PC-9 (cell line): ENCODE measurements around the gene GATAD2A. TPM values are rescaled to one million over a fixed set of nuclear protein-coding genes. Genes with fewer than 3 reads are reported as not detected.

Experiments used
- BruUV-seq: library from RNA; stranded (reverse); fragments of 400-500 nt; replicated peaks from 2 replicates; lab custom pipeline; 2021; lab: Mats Ljungman, UMichigan
- CTCF ChIA-PET: fragments of 300-600 bp; sonication (Branson Sonifier 250); formaldehyde crosslinking; loops from one replicate; lab custom pipeline; 2022; ENCODE audit warnings: antibody characterized with exemption; lab: Charles Lee
- POLR2A ChIA-PET: fragments of 300-600 bp; sonication (Branson Sonifier 250); formaldehyde crosslinking; loops from one replicate; lab custom pipeline; 2022; ENCODE audit warnings: antibody characterized with exemption; ENCODE audit not compliant: unreplicated experiment; lab: Charles Lee
- DNase-seq, 2 experiments: peaks; one replicate each; pipeline versions ENCODE4 v3.0.0 to v3.0.0-alpha.2; 2015 to 2022; ENCODE audit warnings: mixed read lengths in 1 of 2
- H2AFZ ChIP-seq: fragments of 200-600 bp; sonication (generic); 2 replicates; pipeline ENCODE4 v1.8.1; 2017; ENCODE audit warnings: antibody characterized with exemption
- H3F3A ChIP-seq: fragments of 200-600 bp; sonication (generic); 2 replicates; pipeline ENCODE4 v1.8.1; 2017; ENCODE audit warnings: antibody characterized with exemption, mild to moderate bottlenecking, low read depth; ENCODE audit not compliant: insufficient read depth
- H3K27ac ChIP-seq: fragments of 200-600 bp; sonication (generic); 2 replicates; pipeline ENCODE4 v1.6.1; 2016; ENCODE audit warnings: mixed run types
- H3K27me3 ChIP-seq: fragments of 200-600 bp; sonication (generic); 2 replicates; pipeline ENCODE4 v1.6.1; 2016; ENCODE audit warnings: low read depth, mixed run types; ENCODE audit not compliant: insufficient read depth
- H3K36me3 ChIP-seq: fragments of 200-600 bp; sonication (generic); 2 replicates; pipeline ENCODE4 v1.6.1; 2016; ENCODE audit warnings: low read depth, mixed run types
- H3K4me1 ChIP-seq: fragments of 200-600 bp; sonication (generic); replicated peaks from 2 replicates; pipeline ENCODE4 v1.6.1; 2016; ENCODE audit warnings: mixed run types; ENCODE audit not compliant: insufficient read depth
- H3K4me2 ChIP-seq: fragments of 200-600 bp; sonication (generic); 2 replicates; pipeline ENCODE4 v1.6.1; 2017; ENCODE audit warnings: mixed run types
- H3K4me3 ChIP-seq: fragments of 200-600 bp; sonication (generic); 2 replicates; pipeline ENCODE4 v1.6.1; 2016; ENCODE audit warnings: mixed run types
- H3K79me2 ChIP-seq: fragments of 200-600 bp; sonication (generic); 2 replicates; pipeline ENCODE4 v1.6.1; 2017; ENCODE audit warnings: low read depth, mixed run types
- H3K9me2 ChIP-seq: fragments of 200-600 bp; sonication (generic); 2 replicates; pipeline ENCODE4 v1.8.1; 2017; ENCODE audit warnings: mild to moderate bottlenecking; ENCODE audit not compliant: insufficient read depth
- H3K9me3 ChIP-seq: fragments of 200-600 bp; sonication (generic); 2 replicates; pipeline ENCODE4 v1.8.1; 2016; ENCODE audit warnings: low read depth; ENCODE audit not compliant: insufficient read depth
- H4K20me1 ChIP-seq: fragments of 200-600 bp; sonication (generic); 2 replicates; pipeline ENCODE4 v1.8.1; 2017; ENCODE audit not compliant: insufficient read depth
- EZH2 ChIP-seq: fragments of 200-600 bp; sonication (generic); IDR thresholded peaks from 2 replicates; pipeline ENCODE4 v1.8.0; 2017; ENCODE audit warnings: antibody characterized with exemption, low read depth
- intact Hi-C: fragments of 100-400 bp; cut with micrococcal nuclease; formaldehyde crosslinking; loops from one replicate; pipeline ENCODE4 v1.10.0; 2022; ENCODE audit not compliant: unreplicated experiment
- total RNA-seq: library from RNA; stranded (reverse); gene quantifications from 2 replicates; pipeline ENCODE4 v1.2.3, GENCODE V29; 2021
- TF ChIP-seq, protein P1 (sequence below): fragments of 200-600 bp; sonication (generic); conservative IDR thresholded peaks from 2 replicates; pipeline ENCODE4 v1.6.1; 2017; ENCODE audit warnings: mixed run types, antibody characterized with exemption, mild to moderate bottlenecking, moderate library complexity

Gene GATAD2A
- total RNA-seq, 1 experiment from 2014 or later, result 129 TPM

DNA sequence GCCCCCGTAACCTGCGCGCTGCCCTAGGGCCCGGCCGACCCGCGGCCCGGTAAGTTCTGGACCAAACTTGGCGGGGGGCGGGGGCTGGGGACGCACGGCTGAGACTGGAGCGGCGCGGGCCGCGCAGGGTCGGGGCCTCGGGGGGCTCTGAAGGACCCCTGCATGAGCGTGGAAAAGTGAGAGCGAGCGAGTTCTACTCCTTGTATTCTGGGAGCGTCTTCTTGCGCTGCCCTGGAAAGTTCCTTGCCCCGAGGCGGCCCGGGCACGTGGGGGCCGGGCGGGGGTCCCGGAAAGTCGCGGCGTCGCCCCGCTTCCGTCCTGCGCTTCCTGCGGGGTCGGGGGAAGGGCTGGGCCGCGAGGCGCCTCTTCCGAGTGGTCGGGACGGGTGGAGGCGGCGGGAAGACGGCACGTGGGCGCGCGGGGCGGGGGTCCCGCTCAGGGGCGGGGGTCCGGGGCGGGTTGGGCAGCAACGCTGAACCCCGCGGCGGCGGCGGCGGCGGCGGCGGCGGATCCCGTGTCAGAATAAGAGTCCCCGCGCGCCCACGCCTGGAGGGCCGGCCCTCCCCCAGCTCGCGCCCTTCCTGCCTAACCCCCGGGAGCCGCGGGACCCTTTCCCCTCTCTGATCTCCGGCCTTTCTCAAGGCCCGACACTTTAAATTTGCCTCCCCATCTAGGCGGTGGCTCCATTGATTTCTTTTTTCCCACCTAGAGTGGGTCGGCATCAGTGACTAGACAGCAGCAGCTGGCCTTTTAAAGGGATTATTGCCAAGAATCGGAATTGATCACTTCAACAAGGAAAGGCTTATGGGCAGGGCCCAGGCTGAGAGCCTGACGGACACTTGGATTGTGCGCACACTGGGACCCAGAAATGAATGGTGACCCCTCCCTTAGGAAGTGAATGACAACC, 749 bp downstream of the GATAD2A start:
- DNase-seq, result peak; percentile 23 to 46
- Histone ChIP-seq H3K79me2 (peaks cover 83% of the 10 kb centered on the region), H3K27me3 (no peaks in the 10 kb centered on the region), H3K4me2 (peak overlapping the region; percentile 95), H3K9me2 (no peaks in the 10 kb centered on the region), H3K9me3 (no peaks in the 10 kb centered on the region), H2AFZ (peak overlapping the region; percentile 72; the same call in 1 of the 2 replicates), H3F3A (peaks cover 74% of the 10 kb centered on the region), H3K27ac (peak overlapping the region; percentile 41), H3K36me3 (no peaks in the 10 kb centered on the region), H4K20me1 (peaks cover 52% of the 10 kb centered on the region), H3K4me3 (peak overlapping the region; percentile 92), H3K4me1 (peaks cover 68% of the 10 kb centered on the region)
- intact Hi-C loops, result loop anchor here (1.0 kb wide), 2 partner anchors 21 to 41 kb away; no protein-coding TSS in a partner anchor
- TF ChIP-seq, protein P1, sequence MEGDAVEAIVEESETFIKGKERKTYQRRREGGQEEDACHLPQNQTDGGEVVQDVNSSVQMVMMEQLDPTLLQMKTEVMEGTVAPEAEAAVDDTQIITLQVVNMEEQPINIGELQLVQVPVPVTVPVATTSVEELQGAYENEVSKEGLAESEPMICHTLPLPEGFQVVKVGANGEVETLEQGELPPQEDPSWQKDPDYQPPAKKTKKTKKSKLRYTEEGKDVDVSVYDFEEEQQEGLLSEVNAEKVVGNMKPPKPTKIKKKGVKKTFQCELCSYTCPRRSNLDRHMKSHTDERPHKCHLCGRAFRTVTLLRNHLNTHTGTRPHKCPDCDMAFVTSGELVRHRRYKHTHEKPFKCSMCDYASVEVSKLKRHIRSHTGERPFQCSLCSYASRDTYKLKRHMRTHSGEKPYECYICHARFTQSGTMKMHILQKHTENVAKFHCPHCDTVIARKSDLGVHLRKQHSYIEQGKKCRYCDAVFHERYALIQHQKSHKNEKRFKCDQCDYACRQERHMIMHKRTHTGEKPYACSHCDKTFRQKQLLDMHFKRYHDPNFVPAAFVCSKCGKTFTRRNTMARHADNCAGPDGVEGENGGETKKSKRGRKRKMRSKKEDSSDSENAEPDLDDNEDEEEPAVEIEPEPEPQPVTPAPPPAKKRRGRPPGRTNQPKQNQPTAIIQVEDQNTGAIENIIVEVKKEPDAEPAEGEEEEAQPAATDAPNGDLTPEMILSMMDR, result no peak
- no peak for TF ChIP-seq EZH2
- no TSS peak for BruUV-seq
- POLR2A ChIA-PET, result interaction anchor here (2.1 kb wide), 1 partner anchor 29 kb away, joined by 9 read pairs; no protein-coding TSS in a partner anchor
- CTCF ChIA-PET, result interaction anchor here (0.6 to 1.5 kb wide), 4 partner anchors 33 to 181 kb away, joined by 3 to 5 read pairs (median 4); no protein-coding TSS in a partner anchor

DNA sequence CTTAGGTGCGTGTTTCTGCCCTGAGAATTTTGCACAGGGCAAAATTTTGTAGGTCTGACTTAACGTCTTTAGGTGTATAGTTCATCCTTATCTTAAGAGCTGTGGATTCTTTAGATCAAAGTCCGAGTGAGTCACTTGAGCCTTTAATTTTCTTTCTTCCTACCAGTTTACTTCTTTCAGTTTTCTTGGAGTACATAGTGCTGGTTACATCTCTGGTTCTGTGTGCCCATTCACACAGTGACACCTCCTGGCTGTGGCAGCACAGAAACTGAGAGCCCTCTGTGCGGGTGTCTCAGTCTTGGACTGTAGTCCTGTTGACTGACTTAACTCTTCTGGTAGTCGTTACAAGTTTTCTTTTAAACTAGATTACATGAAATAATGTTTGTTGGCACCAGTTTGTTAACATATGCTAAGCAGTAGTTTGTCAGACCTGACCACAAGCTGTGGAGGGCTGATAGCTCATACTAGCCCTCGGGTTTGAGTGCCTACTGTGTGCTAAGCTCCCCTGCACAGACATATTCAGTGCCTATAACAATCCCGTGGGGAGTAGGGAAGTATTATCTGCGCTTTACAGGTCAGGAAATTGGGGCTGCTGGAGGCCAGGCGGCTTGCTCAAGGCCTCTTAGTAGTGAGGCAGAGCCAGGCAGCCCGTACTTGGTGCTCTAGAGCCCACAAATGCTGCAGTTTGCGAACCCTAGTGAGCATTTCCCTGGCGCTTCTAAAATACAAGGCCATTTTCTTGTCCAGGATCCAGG, 1.6 kb downstream of the GATAD2A start:
- Histone ChIP-seq H3K27me3 (no peaks in the 10 kb centered on the region), H3K4me3 (peak overlapping the region; percentile 92), H3K27ac (peak overlapping the region; percentile 31; the same call in 1 of the 2 replicates), H3K79me2 (peaks cover 83% of the 10 kb centered on the region), H3K4me2 (peak overlapping the region; percentile 95), H3F3A (peaks cover 66% of the 10 kb centered on the region), H3K4me1 (peaks cover 68% of the 10 kb centered on the region), H3K9me3 (no peaks in the 10 kb centered on the region), H3K9me2 (no peaks in the 10 kb centered on the region), H2AFZ (no peak overlapping the region), H3K36me3 (no peaks in the 10 kb centered on the region), H4K20me1 (peaks cover 58% of the 10 kb centered on the region)
- ChIA-PET CTCF (no interaction called here), POLR2A (no interaction called here)
- peak in 1 of 2 experiments; percentile 65 for DNase-seq
- BruUV-seq, result no TSS peak
- no peak for TF ChIP-seq EZH2
- TF ChIP-seq, protein P1, result peak; percentile 47; the same call in 1 of the 2 replicates
- intact Hi-C loops, result no loop called here

DNA sequence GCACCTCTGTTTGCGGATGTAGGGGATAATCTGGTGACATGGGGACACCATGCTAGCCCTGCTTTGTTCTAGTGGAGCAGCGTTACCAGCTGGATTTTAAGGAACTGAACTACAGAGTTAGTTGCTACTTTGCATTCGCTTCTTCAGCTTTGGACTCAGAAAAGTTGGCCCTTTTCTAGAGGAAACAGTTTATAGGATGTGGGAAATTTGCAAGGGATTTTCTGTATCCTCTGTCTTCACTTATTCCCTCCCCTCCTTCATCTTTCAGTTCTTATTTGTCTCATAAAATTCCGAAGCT, 2.1 kb downstream of the GATAD2A start:
- H3K36me3 ChIP-seq, result no peaks in the 10 kb centered on the region
- H3F3A ChIP-seq, result peaks cover 62% of the 10 kb centered on the region
- H3K9me2 ChIP-seq, result no peaks in the 10 kb centered on the region
- H3K27me3 ChIP-seq, result no peaks in the 10 kb centered on the region
- intact Hi-C loops, result no loop called here
- no peak overlapping the region for H3K27ac ChIP-seq
- no peaks in the 10 kb centered on the region for H3K9me3 ChIP-seq
- DNase-seq, result no peak
- ChIA-PET POLR2A (no interaction called here), CTCF (no interaction called here)
- peak overlapping the region; percentile 95 for H3K4me2 ChIP-seq
- peak overlapping the region; percentile 92; the same call in 1 of the 2 replicates for H3K4me3 ChIP-seq
- TF ChIP-seq, protein P1, result no peak
- no peak for TF ChIP-seq EZH2
- peaks cover 64% of the 10 kb centered on the region for H3K4me1 ChIP-seq
- H3K79me2 ChIP-seq, result peaks cover 83% of the 10 kb centered on the region
- no TSS peak for BruUV-seq
- no peak overlapping the region for H2AFZ ChIP-seq
- peaks cover 63% of the 10 kb centered on the region for H4K20me1 ChIP-seq
